T47D (cell line): ENCODE results near the gene THOC2.
"Not testable (repeated sequence)": the region's sequence is repeated elsewhere in the genome, so short reads cannot be mapped to it uniquely, and the experiment has no call there.

ENCODE experiments used
- DNase-seq, 2 experiments: peaks; one replicate each; pipeline versions ENCODE4 v3.0.0 to v3.0.0-alpha.2; 2011 to 2012; ENCODE audit warnings: low read depth in 1 of 2, low spot score in 1 of 2
- JUND ChIP-seq: IDR thresholded peaks from 2 replicates; pipeline ENCODE4 v1.6.1; 2012; ENCODE audit warnings: low read depth
- in situ Hi-C: cut with HindIII; loops from 2 replicates; pipeline ENCODE4 v1.10.0; 2016; ENCODE audit warnings: low sequenced_read_pairs, low pct_unique_long_range_greater_than_20kb

Gene THOC2

GRCh38 chrX:123685232-123685631 is 47.6 kb downstream of the THOC2 start:
- no peak for TF ChIP-seq JUND
- in situ Hi-C loops = no loop called here
- no peak for DNase-seq

DNA sequence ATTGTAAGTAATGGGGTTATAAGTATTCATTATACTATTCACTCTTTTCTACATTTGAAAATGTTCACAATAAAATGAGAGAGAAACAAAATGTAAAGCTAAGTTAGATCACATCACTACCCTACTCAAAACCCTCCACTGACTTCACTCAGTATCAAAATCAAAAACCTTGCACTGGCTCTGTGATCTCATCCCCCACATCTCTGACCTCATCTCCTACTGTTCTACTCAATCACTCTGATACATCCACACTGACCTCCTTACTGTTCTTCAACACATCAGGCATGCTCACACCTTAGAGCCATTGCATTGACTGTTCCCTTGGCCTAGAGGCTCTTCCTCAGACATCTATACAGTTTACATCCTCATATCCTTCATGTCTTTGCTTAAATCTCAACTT is 50.7 kb downstream of the THOC2 start:
- no peak for DNase-seq
- in situ Hi-C loops = no loop called here
- TF ChIP-seq JUND = no peak

DNA sequence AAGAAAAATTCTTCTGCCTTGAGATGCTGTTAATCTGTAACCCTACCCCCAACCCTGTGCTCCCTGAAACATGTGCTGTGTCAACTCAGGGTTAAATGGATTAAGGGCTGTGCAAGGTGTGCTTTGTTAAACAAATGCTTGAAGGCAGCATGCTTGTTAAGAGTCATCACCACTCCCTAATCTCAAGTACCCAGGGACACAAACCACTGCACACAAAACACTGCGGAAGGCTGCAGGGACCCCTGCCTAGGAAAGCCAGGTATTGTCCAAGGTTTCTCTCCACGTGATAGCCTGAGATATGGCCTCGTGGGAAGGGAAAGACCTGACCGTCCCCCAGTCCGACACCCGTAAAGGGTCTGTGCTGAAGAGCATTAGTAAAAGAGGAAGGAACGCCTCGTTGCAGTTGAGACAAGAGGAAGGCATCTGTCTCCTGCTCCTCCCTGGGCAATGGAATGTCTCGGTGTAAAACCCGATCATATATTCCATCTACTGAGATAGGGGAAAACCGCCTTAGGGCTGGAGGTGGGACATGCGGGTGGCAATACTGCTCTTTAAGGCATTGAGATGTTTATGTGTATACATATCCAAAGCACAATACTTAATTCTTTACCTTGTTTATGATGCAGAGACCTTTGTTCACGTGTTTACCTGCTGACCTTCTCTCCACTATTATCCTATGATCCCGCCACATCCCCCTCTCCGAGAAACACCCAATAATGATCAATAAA is 53.0 kb downstream of the THOC2 start:
- in situ Hi-C loops, DNase-seq: not testable (repeated sequence)

DNA sequence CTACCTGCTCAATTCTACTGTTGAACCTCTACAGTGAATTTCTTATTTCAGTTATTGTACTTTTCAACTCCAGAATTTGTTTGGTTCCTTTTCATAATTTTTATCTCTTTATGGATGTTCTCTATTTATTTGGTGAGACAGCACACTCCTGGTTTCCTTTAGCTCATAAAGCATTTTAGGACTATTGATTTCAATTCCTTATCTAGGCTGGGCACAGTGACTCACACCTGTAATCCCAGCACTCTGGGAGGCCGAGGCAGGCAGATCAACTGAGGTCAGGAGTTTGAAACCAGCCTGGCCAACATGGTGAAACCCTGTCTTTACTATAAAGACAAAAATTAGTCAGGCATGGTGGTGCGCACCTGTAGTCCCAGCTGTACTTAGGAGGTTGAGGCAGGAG is 57.7 kb downstream of the THOC2 start:
- no peak for TF ChIP-seq JUND
- no peak for DNase-seq
- in situ Hi-C loops = no loop called here

DNA sequence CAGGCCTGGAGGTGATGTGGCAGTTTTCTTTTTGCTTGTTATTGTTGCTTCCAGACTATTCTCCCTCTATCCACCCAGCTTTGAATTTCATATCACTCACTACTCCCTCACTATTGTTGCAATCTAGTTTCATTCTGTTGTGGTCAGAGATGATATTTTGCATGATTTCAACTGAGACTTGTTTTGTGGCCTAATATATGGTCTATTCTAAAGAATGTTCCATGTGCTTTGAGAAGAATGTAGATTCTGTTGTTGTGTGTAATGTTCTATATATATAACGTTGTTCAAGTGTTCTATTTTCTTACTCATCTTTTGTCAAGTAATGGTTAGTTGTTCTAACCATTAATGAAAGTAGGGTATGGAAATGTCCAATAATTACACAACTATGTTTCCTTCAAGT is 59.0 kb downstream of the THOC2 start:
- DNase-seq = no peak
- TF ChIP-seq JUND = no peak
- in situ Hi-C loops = no loop called here

DNA sequence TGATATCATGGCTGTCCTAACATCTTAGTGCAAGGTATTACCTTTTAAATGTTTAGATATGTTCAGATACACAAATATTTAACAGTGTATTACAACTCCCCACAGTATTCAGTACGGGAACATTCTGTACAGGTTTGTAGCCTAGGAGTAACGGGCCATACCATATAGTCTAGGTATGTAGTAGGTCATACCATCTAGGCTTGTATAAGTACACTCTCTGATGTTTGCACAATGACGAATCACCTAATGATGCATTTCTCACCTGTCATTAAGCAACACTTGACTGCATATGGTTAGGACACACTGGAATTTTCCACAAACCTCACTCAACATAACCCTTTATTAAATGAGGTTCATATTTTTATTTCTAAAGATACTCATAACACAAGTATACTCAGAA is 67.7 kb downstream of the THOC2 start:
- in situ Hi-C loops = no loop called here
- DNase-seq = peak in 1 of 2 experiments; percentile 58
- TF ChIP-seq JUND = no peak

- in situ Hi-C loops, DNase-seq: not testable (repeated sequence)
These were observed 68.2 kb downstream of the THOC2 start for GRCh38 chrX:123664467-123665167.

DNA sequence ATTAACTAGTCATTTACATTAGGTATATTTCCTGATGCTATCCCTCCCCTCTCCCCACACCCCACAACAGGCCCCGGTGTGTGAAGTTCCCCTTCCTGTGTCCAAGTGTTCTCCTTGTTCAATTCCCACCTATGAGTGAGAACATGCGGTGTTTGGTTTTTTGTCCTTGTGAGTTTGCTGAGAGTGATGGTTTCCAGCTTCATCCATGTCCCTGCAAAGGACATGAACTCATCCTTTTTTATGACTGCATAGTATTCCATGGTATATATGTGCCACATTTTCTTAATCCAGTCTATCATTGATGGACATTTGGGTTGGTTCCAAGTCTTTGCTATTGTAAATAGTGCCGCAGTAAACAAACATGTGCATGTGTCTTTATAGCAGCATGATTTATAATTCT is 69.1 kb downstream of the THOC2 start:
- DNase-seq, in situ Hi-C loops: not testable (repeated sequence)

GRCh38 chrX:123656507-123656906 is 76.3 kb downstream of the THOC2 start:
- in situ Hi-C loops, DNase-seq: not testable (repeated sequence)

DNA sequence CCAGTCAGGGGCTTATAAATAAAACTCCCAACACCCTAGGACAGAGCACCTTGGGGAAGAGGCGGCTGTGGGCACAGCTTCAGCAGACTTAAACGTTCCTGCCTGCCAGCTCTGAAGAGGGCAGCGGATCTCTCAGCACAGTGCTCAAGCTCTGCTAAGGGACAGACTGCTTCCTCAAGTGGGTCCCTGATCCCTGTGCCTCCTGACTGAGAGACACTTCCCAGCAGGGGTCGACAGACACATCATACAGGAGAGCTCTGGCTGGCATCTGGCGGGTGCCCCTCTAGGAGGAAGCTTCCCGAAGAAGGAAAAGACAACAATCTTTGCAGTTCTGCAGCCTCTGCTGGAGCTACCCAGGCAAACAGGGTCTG is 84.1 kb downstream of the THOC2 start:
- in situ Hi-C loops, DNase-seq: not testable (repeated sequence)

- in situ Hi-C loops = no loop called here
- DNase-seq = no peak
- TF ChIP-seq JUND = no peak
These were observed 84.6 kb downstream of the THOC2 start for GRCh38 chrX:123648028-123648810.

GRCh38 chrX:123647244-123647643 is 85.6 kb downstream of the THOC2 start:
- no peak for DNase-seq
- TF ChIP-seq JUND = no peak
- in situ Hi-C loops = no loop called here

DNA sequence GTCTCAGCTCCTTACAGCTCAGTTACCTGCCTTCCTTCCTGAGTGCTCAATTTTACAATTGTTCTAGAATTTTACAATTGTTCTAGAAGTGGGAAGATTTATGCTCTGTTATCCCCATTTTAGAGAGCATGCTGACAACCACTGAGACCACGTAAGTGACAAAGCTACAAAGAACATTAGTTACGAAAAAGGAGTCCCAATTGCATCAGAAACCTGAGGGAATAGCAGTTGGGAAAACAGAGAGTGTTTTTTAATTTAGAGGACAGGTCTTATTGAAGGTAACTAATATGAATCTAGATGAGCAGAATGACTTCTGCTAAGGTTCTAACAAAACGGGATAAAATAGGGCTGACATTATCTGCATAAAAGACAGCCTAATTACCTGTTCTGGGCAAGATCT is 103.3 kb downstream of the THOC2 start:
- DNase-seq = no peak
- in situ Hi-C loops = no loop called here
- TF ChIP-seq JUND = no peak
